ENCODE measurements around the gene TMEM145.

The TMEM145 gene

GRCh38 chr19:42290136-42290522 lies 23.0 kb upstream of the TMEM145 start:
- no peak for DNase-seq

GRCh38 chr19:42290523-42291434 lies 22.3 kb upstream of the TMEM145 start:
- DNase-seq, result peak; percentile 70

GRCh38 chr19:42291435-42291810 lies 21.7 kb upstream of the TMEM145 start:
- no peak for DNase-seq

DNA sequence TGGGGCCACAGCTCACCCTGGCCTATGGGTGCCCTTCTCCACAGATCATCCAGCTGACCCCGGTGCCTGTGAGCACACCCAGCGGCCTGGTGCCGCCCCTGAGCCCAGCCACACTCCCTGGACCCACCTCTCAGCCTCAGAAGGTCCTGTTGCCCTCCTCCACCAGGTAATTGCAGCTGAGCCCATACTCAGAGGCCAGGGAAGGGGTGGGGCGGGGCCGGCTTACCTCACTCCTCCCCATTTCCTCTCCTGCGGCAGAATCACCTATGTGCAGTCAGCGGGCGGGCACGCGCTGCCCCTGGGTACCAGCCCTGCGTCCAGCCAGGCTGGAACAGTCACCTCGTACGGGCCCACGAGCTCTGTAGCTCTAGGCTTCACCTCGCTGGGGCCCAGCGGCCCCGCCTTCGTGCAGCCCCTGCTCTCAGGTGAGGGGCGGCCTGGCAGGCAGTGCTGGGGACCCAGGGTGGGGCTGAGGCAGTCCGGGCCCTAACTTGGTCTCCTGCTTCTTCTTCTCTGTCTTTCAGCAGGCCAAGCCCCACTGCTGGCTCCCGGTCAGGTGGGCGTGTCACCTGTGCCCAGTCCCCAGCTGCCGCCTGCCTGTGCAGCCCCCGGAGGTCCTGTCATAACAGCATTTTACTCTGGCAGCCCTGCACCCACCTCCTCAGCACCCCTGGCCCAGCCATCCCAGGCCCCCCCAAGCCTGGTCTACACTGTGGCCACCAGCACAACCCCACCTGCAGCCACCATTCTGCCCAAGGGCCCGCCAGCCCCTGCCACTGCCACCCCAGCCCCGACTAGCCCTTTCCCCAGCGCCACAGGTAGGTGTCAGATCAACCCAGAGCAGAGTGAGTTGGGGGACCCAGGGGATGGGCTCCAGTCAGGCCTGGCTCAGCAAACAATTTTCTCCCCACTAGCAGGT lies 20.8 kb upstream of the TMEM145 start:
- no peak for DNase-seq

DNA sequence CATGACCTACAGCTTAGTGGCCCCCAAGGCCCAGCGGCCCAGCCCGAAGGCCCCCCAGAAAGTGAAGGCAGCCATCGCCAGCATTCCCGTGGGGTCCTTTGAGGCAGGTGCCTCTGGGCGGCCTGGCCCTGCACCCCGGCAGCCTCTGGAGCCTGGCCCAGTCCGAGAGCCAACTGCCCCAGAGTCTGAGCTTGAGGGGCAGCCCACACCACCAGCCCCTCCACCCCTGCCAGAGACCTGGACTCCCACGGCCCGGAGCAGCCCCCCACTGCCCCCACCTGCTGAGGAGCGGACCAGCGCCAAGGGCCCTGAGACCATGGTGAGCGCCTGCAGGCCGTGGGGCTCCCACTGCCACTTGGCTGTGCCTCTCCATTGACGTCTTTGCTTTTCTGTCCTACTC lies 20.1 kb upstream of the TMEM145 start:
- DNase-seq, result no peak

- DNase-seq, result no peak
These were observed 19.6 kb upstream of the TMEM145 start for GRCh38 chr19:42293540-42293939.

GRCh38 chr19:42293948-42294347 lies 19.2 kb upstream of the TMEM145 start:
- no peak for DNase-seq

DNA sequence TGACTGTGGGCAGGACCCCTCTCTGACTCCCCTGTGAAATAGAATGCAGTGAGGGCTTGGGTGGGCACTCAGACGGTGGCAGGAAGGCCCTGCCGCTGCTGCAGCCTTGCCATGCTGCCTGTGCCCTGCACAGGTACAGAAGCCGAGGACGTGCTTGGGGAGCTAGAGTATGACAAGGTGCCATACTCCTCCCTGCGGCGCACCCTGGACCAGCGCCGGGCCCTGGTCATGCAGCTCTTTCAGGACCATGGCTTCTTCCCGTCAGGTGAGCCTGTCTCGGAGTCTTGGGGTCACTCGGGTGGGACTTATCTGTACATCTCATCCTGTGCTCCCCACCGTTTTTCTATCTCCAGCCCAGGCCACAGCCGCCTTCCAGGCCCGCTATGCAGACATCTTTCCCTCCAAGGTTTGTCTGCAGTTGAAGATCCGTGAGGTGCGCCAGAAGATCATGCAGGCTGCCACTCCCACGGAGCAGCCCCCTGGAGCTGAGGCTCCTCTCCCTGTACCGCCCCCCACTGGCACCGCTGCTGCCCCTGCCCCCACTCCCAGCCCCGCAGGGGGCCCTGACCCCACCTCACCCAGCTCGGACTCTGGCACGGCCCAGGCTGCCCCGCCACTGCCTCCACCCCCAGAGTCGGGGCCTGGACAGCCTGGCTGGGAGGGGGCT lies 18.5 kb upstream of the TMEM145 start:
- no peak for DNase-seq

- DNase-seq, result no peak
These were observed 17.8 kb upstream of the TMEM145 start for GRCh38 chr19:42295342-42295741.

DNA sequence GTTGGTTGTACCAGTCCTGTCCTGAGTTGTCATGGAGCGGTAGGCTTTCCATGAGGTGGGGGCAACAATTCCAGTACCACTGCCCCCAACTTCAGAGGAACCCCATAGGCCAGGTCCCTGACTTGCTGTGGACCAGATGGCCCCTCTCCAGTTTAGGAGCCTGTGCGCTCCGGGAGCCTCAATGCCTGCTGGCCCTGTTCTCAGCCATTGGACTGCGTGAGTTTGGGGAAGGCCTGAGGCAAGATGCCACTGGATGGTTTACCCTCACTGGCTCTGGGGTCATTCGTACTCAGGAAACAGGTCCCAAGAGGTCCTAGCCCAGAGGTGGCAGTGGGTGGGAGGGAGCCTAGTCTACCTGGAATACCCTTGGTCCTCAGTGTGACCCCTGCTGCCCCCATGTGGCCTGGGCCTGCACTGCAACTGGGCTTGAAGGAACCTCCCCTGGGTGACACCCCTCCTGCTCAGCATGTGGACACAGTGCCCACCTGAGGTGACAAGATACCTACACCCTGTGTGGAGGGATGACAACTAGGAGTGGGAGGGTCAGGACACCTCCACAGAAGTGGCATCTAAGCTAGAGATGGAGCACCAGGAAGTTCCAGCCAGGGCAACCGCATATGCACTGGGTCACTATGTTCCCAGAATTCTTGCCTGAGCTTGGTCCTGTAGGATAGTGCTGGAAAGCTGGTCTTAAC lies 17.1 kb upstream of the TMEM145 start:
- DNase-seq, result peak; percentile 89

DNA sequence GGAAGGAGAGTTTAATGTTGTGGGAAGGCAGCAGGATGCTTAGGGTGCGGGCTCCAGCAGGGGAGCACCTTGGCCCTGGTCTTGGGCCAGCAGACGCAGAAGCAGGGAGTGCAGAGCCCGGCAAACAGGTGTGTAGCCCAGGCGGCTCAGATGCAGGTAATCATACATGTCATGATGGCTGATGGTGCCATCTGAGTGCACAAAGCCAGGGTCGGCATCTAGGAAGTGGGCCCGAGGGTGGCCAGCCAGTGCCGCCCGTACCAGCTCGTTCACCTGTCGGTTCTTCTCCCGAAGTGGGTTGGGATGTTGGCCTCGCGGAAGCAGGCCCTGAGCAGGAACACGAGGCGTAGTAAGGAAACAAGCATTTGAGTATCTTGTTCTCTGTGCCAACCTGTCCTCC lies 16.1 kb upstream of the TMEM145 start:
- DNase-seq, result no peak

DNA sequence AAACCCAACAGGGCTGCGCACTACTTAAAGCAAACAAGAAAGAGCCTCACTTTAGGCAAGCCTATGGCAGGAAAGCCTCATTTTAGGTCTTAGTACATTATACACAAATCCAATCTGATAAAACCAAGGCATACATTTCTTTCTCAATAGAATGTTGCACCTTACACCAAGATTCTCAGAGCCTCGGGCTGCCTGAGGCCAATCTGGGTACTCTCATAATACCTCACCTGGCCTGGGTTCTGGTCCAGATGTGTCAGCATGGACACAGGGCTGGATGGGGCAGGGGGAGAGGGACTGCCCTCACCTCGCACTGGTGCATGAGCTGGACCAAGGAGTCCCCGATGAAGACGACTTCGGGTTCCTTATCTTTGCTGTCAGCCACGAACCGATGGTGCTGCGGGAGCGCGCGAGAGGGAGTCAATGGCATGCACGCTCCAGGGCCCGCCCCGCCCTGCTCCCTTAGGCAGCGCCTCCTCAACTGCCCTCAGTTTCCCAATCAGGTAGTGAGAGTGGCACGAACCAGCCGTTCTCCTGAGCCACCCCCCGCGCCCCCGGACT lies 11.4 kb upstream of the TMEM145 start, which contains the start of gene PRR19:
Gene PRR19 (plus strand): TSS at position 487 of the 558 bp plus-strand sequence. CDS start 7,453 bp downstream, outside the sequence.
- no peak for DNase-seq

DNA sequence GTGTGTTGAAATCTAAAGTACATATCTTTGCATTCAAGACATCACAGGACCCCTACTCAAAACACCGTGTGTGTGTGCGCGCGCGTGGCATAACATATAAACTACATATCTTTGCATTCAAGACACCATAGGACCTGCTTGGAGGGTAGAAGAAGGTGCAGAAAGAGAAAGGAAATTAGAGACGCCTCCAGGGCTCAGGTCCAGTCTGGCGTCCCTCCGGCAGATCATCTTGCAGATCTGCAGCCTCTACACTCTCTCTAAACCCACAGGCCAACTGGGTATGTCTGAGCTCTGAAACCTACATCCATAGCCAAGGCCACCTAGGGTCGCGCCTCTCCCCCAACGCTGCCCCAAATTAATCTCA lies 10.0 kb upstream of the TMEM145 start:
- no peak for DNase-seq

DNA sequence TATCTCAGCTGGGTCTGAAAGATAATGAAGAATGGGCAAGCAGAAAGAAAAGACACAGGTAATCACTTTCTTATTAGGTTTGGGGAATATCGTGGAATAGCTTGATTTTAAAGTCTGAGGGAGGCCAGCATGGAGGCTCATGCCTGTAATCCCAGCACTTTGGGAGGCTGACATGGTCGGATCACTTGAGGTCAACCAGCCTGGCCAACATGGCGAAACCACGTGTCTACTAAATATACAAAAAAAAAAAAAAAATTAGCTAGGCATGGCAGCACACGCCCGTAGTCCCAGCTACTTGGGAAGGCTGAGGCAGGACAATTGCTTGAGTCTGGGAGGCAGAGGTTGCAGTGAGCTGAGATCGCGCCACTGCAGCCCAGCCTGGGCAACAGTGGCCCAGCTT lies 9.2 kb upstream of the TMEM145 start:
- DNase-seq, result no peak

DNA sequence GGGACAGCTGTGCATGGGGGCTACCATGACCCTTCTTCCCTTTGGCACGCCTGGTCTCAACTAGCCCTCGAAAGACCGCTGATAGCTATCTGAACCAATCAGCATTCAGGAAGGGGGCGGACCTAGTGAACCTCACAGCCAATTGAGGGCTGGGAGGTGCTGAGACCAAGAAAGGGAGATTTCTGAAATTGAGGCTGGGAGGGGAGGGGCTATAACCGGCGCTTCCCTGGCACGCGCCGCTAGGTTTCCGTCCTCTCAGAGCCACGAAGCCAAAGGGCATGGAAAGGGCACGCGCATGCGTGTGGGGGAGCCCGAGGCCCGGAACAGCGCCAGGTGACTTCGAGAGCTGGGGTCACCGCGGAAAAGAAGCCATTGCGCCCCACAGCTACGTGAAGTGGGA lies 6.5 kb upstream of the TMEM145 start:
- peak; percentile 41 for DNase-seq

GRCh38 chr19:42309686-42310085 lies 3.4 kb upstream of the TMEM145 start:
- DNase-seq, result no peak

GRCh38 chr19:42311657-42312056 lies 1.5 kb upstream of the TMEM145 start:
- no peak for DNase-seq

DNA sequence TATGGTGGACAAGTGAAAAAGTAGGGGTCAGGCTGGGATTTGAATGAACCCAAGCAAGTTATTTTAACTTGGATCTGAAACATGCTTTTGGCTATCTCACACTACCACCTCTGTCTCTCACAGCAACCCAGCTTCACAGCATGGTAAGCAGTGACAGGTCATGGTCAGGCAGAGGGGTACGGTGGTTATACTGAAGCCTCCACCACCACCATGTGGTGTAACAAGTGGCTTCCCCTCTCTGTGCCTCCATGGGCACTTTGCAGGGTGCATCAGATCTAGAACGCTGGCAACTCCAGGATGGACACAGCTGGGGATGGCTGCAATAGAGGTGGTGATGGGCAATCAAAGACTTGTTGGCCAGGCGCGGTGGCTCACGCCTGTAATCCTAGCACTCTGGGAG lies 739 bp upstream of the TMEM145 start:
- DNase-seq, result no peak

DNA sequence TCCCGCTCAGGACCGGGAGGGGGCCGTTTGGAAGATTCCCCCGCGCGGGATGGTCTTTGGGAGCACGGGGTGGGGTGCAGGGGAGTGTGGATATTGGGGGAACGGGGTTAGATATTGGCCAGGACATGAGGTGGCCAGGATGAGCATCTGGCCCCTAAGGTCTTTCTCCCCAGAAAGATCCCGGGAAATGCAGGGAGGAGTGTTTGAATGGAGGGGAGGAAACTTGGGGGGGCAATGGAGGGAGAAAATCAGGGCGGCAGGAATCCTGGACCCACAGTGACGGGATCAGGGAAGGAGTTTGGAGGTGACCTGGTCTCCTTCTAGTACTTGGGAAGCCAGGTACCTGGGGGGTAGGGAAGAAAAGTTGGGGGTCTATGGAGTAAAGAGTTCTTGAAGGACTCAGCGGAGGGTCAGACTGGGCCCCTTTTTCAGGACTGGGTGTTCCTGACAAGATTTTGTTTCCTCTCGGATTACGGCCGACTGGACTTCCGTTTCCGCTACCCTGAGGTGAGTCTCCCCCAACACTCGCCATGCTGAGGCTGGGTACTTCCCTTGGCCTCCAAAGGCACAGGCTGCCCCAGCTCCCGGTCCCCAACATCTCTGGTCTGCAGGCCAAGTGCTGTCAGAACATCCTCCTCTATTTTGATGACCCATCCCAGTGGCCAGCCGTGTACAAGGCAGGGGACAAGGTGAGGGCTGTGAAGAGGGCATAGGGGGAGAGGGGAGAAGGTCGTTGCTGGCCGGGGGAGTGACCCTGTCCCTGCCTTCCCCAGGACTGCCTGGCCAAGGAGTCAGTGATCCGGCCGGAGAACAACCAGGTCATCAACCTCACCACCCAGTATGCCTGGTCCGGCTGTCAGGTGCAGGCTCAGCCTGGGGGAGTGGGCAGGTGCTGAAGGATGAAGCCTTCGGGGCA lies 989 bp downstream of the TMEM145 start:
- no peak for DNase-seq

GRCh38 chr19:42315024-42315423 lies 1.9 kb downstream of the TMEM145 start:
- no peak for DNase-seq

Measured in CD4-positive, alpha-beta T cell treated with Interleukin-21 for 1 hour (primary cell).